GM18951 (cell line): ENCODE data around the gene UTP4.

Source experiments
- POLR2A ChIP-seq: IDR thresholded peaks from 4 replicates; pipeline ENCODE4 v1.6.1; 2011; ENCODE audit warnings: mild to moderate bottlenecking; ENCODE audit not compliant: insufficient read length, insufficient read depth; ENCODE audit errors: extremely low read depth
- in situ Hi-C: fragments of 300-500 bp; cut with MboI; formaldehyde crosslinking; loops from one replicate; pipeline ENCODE4 v1.12.0; 2022; ENCODE audit warnings: low sequenced_read_pairs, mixed read lengths, inconsistent platforms; ENCODE audit not compliant: unreplicated experiment

UTP4 gene

DNA sequence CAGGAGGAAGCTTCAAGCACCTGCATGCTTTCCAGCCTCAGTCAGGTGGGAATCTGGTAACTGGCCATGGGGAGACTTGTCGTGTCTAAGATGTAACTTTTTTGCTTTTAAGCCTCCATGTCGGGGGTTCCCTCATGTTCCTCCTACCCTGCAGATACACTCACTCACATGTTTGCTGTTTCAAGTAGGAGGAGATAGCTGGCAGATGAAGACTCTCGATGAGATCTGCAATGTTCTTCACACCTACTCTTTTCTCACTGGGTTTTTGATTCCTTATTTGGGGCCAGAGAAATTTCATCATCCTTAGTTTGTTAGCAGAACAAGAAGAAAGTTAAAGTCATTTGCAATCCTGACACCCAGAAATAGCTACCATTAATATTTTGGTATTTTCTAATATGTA lies 24.7 kb downstream of the UTP4 start:
- in situ Hi-C loops = loop anchor here (10.0 kb wide), 2 partner anchors 108 to 148 kb away; no protein-coding TSS in a partner anchor
- no peak for TF ChIP-seq POLR2A

- in situ Hi-C loops = no loop called here
- TF ChIP-seq POLR2A = no peak
Observed at GRCh38 chr16:69160192-69160591, 27.7 kb downstream of the UTP4 start.

- in situ Hi-C loops = no loop called here
Observed at GRCh38 chr16:69165584-69165983, 33.1 kb downstream of the UTP4 start.

GRCh38 chr16:69166221-69166833 lies 33.9 kb downstream of the UTP4 start:
- in situ Hi-C loops = no loop called here
- TF ChIP-seq POLR2A = no peak

More at GRCh38 chr16:69165584-69165983, 33.1 kb downstream of the UTP4 start:
- TF ChIP-seq POLR2A = no peak

GRCh38 chr16:69166946-69167930 lies 34.8 kb downstream of the UTP4 start:
- no peak for TF ChIP-seq POLR2A
- in situ Hi-C loops = no loop called here

GRCh38 chr16:69169051-69169450 lies 36.6 kb downstream of the UTP4 start:
- in situ Hi-C loops = no loop called here

DNA sequence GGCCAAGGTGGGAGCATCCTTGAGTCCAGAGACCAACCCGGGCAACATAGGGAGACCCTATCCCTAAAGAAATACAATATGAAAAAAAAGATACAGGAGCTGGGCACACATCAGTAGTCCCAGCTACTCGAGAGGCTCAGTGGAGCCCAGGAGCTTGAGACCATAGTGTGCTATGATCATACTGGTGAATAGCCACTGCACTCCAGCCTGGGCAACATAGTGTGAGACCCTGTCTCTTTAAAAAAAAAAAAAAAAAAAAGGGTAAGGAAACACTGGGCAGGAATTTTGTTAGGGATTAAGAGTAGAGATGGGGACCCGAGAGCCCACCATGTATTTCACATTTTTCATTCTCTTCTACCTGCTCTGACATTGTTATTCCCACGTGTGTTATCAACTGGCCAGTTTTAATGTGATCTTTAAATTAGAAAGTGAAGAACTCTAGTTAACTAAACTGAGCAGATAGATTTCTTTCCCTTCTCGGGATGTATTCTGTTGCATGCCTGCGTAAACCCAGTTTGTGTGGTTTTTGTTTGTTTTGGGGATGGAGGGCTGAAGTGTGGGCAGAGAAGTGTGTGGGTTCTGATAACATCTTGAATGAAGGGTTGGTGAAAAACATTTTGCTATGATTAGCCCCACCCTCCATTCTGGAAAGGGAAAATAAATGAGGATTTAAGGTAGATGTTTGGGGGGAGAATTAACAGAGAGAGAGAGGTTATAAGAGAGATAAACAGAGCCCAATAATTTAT lies 37.3 kb downstream of the UTP4 start:
- in situ Hi-C loops = no loop called here

More at GRCh38 chr16:69169051-69169450, 36.6 kb downstream of the UTP4 start:
- no peak for TF ChIP-seq POLR2A

GRCh38 chr16:69171325-69172084 lies 39.1 kb downstream of the UTP4 start:
- no peak for TF ChIP-seq POLR2A
- in situ Hi-C loops = no loop called here

More for the DNA sequence above, 37.3 kb downstream of the UTP4 start:
- no peak for TF ChIP-seq POLR2A

DNA sequence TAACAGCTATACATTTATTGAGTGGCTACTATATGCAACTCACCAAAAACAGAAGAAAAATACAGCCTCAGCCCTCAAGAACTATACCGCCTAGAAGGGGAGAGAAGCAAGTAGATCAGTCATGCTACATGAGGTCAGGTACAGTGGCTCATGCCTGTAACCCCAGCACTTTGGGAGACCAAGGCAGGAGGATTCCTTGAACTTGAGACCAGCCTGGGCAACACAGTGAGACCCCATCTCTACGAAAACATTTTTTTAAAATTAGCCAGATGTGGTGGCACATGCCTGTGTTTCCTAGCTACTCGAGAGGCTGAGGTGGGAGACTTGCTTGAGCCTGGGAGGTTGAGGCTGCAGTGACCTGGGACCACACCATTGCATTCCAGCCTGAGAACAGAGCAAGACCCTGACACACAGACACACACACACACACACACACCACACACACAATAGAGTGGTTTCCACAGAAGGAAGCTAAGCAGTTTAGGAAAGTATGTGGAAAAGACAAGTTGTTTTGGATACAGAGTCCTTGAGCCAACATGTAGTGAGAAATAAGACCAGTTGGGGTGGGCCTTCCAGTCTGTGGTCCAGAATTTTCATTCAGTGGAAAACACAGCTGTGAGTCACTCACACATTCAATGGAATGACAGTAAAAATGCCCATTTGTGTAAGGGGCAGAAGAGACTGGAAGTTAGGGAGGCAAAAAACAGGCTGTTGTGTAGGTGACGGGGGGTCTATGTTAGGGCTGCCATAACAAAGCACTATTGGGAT lies 43.8 kb downstream of the UTP4 start:
- in situ Hi-C loops = no loop called here
- no peak for TF ChIP-seq POLR2A

DNA sequence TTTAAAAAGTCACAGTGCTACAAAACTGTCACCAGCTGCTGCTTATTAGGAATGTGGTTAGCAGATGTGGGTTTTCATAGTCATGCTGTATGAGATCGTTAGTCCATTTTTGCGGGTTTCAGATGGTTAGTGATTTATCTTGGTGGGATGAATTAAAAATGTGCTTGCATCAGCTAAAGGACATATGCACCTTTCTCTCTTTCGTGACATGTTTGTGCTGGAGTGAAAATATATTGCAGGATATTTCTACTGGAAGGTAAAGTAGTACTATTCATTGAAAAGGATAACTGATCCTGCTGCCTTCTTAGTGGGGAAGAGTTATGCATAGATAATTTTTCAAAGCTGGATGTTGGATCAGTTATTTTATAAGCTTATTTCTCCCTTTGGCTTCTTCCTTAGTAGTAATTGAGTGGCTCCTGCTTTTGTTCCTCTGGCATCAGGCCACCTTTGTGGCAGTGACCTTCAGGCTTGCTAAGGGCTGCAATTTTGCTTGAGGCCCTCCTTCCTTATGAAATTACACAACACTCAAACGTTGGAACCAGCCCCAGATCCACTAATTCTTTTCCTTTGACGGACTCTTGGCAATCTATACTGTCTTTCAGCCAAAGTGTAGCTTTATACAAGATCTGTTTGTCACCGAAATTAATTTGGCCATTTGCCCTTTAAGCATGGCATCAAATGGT lies 47.0 kb downstream of the UTP4 start:
- in situ Hi-C loops = no loop called here
- no peak for TF ChIP-seq POLR2A

DNA sequence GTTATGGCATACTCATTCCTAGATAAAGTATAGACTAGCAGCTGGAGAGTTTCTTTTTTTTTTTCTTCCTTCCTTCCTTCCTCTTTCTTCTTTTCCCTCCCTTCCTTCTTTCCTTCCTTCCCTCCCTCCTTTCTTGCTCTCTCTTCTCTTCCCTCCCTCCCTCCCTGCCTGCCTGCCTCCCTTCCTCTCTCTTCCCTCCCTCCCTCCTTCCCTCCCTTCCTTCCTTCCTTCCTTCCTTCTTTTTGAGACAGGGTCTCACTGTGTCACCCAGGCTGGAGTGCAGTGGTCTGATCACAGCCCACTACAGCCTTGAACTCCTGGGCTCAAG lies 47.5 kb downstream of the UTP4 start:
- in situ Hi-C loops = no loop called here
- TF ChIP-seq POLR2A = no peak
